ENCODE results near the gene LRRC70. TPM values are rescaled to one million over a fixed set of nuclear protein-coding genes. Genes with fewer than 3 reads are reported as not detected.

The LRRC70 gene
- under 0.01 TPM in 1 of 2 replicates, not detected in the other for total RNA-seq

DNA sequence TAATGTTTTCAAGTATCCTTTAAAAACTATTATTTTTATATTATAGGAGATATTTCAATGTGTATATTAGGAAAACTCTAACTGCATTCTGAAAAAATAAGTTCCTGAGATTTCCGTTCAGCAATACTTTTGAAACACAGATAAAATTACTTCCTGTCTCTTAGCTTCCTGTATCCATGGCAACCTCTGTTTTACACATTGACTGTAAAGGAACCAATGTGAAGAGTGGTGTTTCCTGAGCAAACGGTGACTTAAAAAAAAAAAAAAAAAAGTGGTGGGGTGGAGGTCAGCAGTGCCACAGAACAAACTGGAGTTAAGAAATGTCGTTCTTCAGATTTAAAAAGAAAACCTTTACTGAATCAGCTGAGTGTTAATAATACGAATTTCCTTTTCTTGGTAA lies at the start of gene LRRC70:
Gene LRRC70, plus strand, starts transcription at position 280 of the 400 bp plus-strand sequence. CDS start 620 bp downstream, outside the sequence.

Other genes with a start within 250 kb of the LRRC70 start
- 36.5 and 64.3 TPM in 2 replicates for gene DIMT1, start 174.9 kb upstream of the LRRC70 start, total RNA-seq
- 13.8 and 16.1 TPM in 2 replicates for gene IPO11, start 166.1 kb upstream of the LRRC70 start, total RNA-seq

Data from myometrial cell (primary cell).